Measurements from ENCODE around the gene ACSL4. TPM values are rescaled to one million over a fixed set of nuclear protein-coding genes. Genes with fewer than 3 reads are reported as not detected.
"Not testable (repeated sequence)": the region's sequence is repeated elsewhere in the genome, so short reads cannot be mapped to it uniquely, and the experiment has no call there.

Gene ACSL4
- total and polyA plus RNA-seq, 2 donors, result 19.3 to 29.7 TPM

DNA sequence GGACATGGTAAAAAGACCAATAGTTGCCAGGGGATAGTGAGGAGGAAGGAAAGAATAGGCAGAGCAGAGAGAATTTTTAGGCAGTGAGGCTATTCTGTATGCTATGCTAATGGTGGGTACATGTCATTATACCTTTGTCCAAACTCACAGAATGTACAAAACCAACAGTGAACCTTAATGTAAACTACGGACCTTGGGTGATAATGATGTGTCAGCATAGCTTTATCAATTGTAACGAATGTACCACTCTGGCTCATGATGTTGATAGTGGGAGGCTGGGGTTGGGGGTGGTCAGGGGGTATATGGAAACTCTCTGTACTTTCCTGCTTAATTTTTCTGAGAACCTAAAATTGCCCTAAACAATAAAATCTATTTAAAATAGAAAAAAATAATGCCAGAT, 37.7 kb upstream of the ACSL4 start:
- Histone ChIP-seq H3K36me3 (ENCODE audit: control insufficient read depth in 2 of 2, insufficient read depth in 2 of 2, low read length in 1 of 2) (no peaks in the 10 kb centered on the region), H3K27me3 (ENCODE audit: control insufficient read depth in 2 of 2, insufficient read depth in 1 of 2, low read length in 1 of 2) (no peaks in the 10 kb centered on the region), H3K4me1 (ENCODE audit: control insufficient read depth in 2 of 2, insufficient read depth in 2 of 2, low read length in 2 of 2) (no peaks in the 10 kb centered on the region), H3K27ac (ENCODE audit: low read depth in 1 of 2, low read length in 1 of 2) (no peak overlapping the region), H3K4me3 (ENCODE audit: low read length in 2 of 2) (no peak overlapping the region), H3K9me3 (ENCODE audit: control insufficient read depth in 2 of 2, insufficient read depth in 1 of 2, low read length in 1 of 2) (no peaks in the 10 kb centered on the region)
- 92% methylated on average over 2 of the region's 2 CpGs for WGBS
- no peak for DNase-seq (ENCODE audit: low read depth in 6 of 9, low spot score in 9 of 9)

GRCh38 chrX:109760922-109761250, 27.8 kb upstream of the ACSL4 start:
- no peaks in the 10 kb centered on the region for H3K27me3 ChIP-seq (ENCODE audit: control insufficient read depth in 2 of 2, insufficient read depth in 1 of 2, low read length in 1 of 2)
- no peak for DNase-seq (ENCODE audit: low read depth in 6 of 9, low spot score in 9 of 9)
- H3K4me1 ChIP-seq (ENCODE audit: control insufficient read depth in 2 of 2, insufficient read depth in 2 of 2, low read length in 2 of 2), result no peaks in the 10 kb centered on the region
- WGBS, result 96% methylated on average over 2 of the region's 2 CpGs
- H3K9me3 ChIP-seq (ENCODE audit: control insufficient read depth in 2 of 2, insufficient read depth in 1 of 2, low read length in 1 of 2), result no peaks in the 10 kb centered on the region
- no peak overlapping the region for H3K4me3 ChIP-seq (ENCODE audit: low read length in 2 of 2)
- H3K36me3 ChIP-seq (ENCODE audit: control insufficient read depth in 2 of 2, insufficient read depth in 2 of 2, low read length in 1 of 2), result no peaks in the 10 kb centered on the region
- no peak overlapping the region for H3K27ac ChIP-seq (ENCODE audit: low read depth in 1 of 2, low read length in 1 of 2)

GRCh38 chrX:109760209-109760921, 27.3 kb upstream of the ACSL4 start:
- H3K27ac ChIP-seq (ENCODE audit: low read depth in 1 of 2, low read length in 1 of 2), result no peak overlapping the region
- no peaks in the 10 kb centered on the region for H3K9me3 ChIP-seq (ENCODE audit: control insufficient read depth in 2 of 2, insufficient read depth in 1 of 2, low read length in 1 of 2)
- no peaks in the 10 kb centered on the region for H3K36me3 ChIP-seq (ENCODE audit: control insufficient read depth in 2 of 2, insufficient read depth in 2 of 2, low read length in 1 of 2)
- no peaks in the 10 kb centered on the region for H3K4me1 ChIP-seq (ENCODE audit: control insufficient read depth in 2 of 2, insufficient read depth in 2 of 2, low read length in 2 of 2)
- DNase-seq (ENCODE audit: low read depth in 6 of 9, low spot score in 9 of 9), result no peak
- no peak overlapping the region for H3K4me3 ChIP-seq (ENCODE audit: low read length in 2 of 2)
- 56% methylated on average over 5 of the region's 5 CpGs for WGBS
- H3K27me3 ChIP-seq (ENCODE audit: control insufficient read depth in 2 of 2, insufficient read depth in 1 of 2, low read length in 1 of 2), result no peaks in the 10 kb centered on the region

DNA sequence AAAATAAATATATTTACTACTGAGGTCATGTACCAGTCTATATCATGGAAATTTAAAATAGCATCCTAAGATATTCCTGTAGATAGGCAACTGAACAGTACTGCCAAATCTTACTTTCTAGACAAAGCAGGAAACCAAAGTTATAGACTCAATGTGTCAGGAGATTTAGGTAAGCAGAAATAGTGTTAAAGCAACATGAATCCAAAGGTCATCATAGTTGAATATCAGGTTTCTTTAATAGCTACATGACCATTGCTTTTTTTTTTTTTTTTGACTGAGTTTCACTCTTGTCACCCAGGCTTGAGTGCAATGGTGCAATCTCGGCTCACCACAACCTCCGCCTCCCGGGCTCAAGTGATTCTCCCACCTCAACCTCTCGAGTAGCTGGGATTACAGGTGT, 20.2 kb upstream of the ACSL4 start:
- Histone ChIP-seq H3K27me3 (ENCODE audit: control insufficient read depth in 2 of 2, insufficient read depth in 1 of 2, low read length in 1 of 2) (no peaks in the 10 kb centered on the region), H3K9me3 (ENCODE audit: control insufficient read depth in 2 of 2, insufficient read depth in 1 of 2, low read length in 1 of 2) (no peaks in the 10 kb centered on the region), H3K27ac (ENCODE audit: low read depth in 1 of 2, low read length in 1 of 2) (no peak overlapping the region), H3K4me3 (ENCODE audit: low read length in 2 of 2) (no peak overlapping the region), H3K4me1 (ENCODE audit: control insufficient read depth in 2 of 2, insufficient read depth in 2 of 2, low read length in 2 of 2) (no peaks in the 10 kb centered on the region), H3K36me3 (ENCODE audit: control insufficient read depth in 2 of 2, insufficient read depth in 2 of 2, low read length in 1 of 2) (no peaks in the 10 kb centered on the region)
- DNase-seq (ENCODE audit: low read depth in 6 of 9, low spot score in 9 of 9), result no peak
- WGBS, result 97% methylated on average over 4 of the region's 4 CpGs

- Histone ChIP-seq H3K27me3 (ENCODE audit: control insufficient read depth in 2 of 2, insufficient read depth in 1 of 2, low read length in 1 of 2) (no peaks in the 10 kb centered on the region), H3K36me3 (ENCODE audit: control insufficient read depth in 2 of 2, insufficient read depth in 2 of 2, low read length in 1 of 2) (no peaks in the 10 kb centered on the region), H3K27ac (ENCODE audit: low read depth in 1 of 2, low read length in 1 of 2) (no peak overlapping the region), H3K4me1 (ENCODE audit: control insufficient read depth in 2 of 2, insufficient read depth in 2 of 2, low read length in 2 of 2) (no peaks in the 10 kb centered on the region), H3K4me3 (ENCODE audit: low read length in 2 of 2) (no peak overlapping the region), H3K9me3 (ENCODE audit: control insufficient read depth in 2 of 2, insufficient read depth in 1 of 2, low read length in 1 of 2) (no peaks in the 10 kb centered on the region)
- DNase-seq (ENCODE audit: low read depth in 6 of 9, low spot score in 9 of 9), result no peak
- 85% methylated on average over 2 of the region's 2 CpGs for WGBS
Measured at GRCh38 chrX:109751698-109752097, 18.6 kb upstream of the ACSL4 start.

DNA sequence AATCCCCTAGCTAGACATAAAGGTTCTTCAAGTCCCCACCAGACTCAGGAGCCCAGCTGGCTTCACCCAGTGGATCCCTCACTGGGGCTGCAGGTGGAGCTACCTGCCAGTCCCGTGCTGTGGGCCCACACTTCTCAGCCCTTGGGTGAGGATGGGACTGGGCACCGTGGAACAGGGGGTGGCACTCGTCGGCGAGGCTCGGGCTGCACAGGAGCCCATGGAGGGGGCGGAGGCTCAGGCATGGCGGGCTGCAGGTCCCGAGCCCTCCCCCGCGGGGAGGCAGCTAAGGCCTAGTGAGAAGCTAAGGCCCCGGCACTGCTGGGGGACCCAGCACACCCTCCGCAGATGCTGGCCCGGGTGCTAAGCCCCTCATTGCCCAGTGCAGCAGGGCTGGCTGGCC, 16.1 kb upstream of the ACSL4 start:
- Histone ChIP-seq H3K4me1 (ENCODE audit: control insufficient read depth in 2 of 2, insufficient read depth in 2 of 2, low read length in 2 of 2) (no peaks in the 10 kb centered on the region), H3K27me3 (ENCODE audit: control insufficient read depth in 2 of 2, insufficient read depth in 1 of 2, low read length in 1 of 2) (no peaks in the 10 kb centered on the region), H3K27ac (ENCODE audit: low read depth in 1 of 2, low read length in 1 of 2) (no peak overlapping the region), H3K9me3 (ENCODE audit: control insufficient read depth in 2 of 2, insufficient read depth in 1 of 2, low read length in 1 of 2) (no peaks in the 10 kb centered on the region), H3K36me3 (ENCODE audit: control insufficient read depth in 2 of 2, insufficient read depth in 2 of 2, low read length in 1 of 2) (no peaks in the 10 kb centered on the region), H3K4me3 (ENCODE audit: low read length in 2 of 2) (no peak overlapping the region)
- WGBS, result 98% methylated on average over 14 of the region's 14 CpGs
- no peak for DNase-seq (ENCODE audit: low read depth in 6 of 9, low spot score in 9 of 9)

GRCh38 chrX:109747681-109748080, 14.6 kb upstream of the ACSL4 start:
- no peaks in the 10 kb centered on the region for H3K9me3 ChIP-seq (ENCODE audit: control insufficient read depth in 2 of 2, insufficient read depth in 1 of 2, low read length in 1 of 2)
- no peak overlapping the region for H3K4me3 ChIP-seq (ENCODE audit: low read length in 2 of 2)
- no peak overlapping the region for H3K27ac ChIP-seq (ENCODE audit: low read depth in 1 of 2, low read length in 1 of 2)
- no peaks in the 10 kb centered on the region for H3K27me3 ChIP-seq (ENCODE audit: control insufficient read depth in 2 of 2, insufficient read depth in 1 of 2, low read length in 1 of 2)
- H3K36me3 ChIP-seq (ENCODE audit: control insufficient read depth in 2 of 2, insufficient read depth in 2 of 2, low read length in 1 of 2), result no peaks in the 10 kb centered on the region
- no peaks in the 10 kb centered on the region for H3K4me1 ChIP-seq (ENCODE audit: control insufficient read depth in 2 of 2, insufficient read depth in 2 of 2, low read length in 2 of 2)
- 94% methylated on average over 9 of the region's 9 CpGs for WGBS
- DNase-seq (ENCODE audit: low read depth in 6 of 9, low spot score in 9 of 9), result no peak

GRCh38 chrX:109742722-109743121, 9.7 kb upstream of the ACSL4 start:
- Histone ChIP-seq H3K9me3 (ENCODE audit: control insufficient read depth in 2 of 2, insufficient read depth in 1 of 2, low read length in 1 of 2) (no peaks in the 10 kb centered on the region), H3K4me3 (ENCODE audit: low read length in 2 of 2) (no peak overlapping the region), H3K4me1 (ENCODE audit: control insufficient read depth in 2 of 2, insufficient read depth in 2 of 2, low read length in 2 of 2) (no peaks in the 10 kb centered on the region), H3K27ac (ENCODE audit: low read depth in 1 of 2, low read length in 1 of 2) (no peak overlapping the region), H3K36me3 (ENCODE audit: control insufficient read depth in 2 of 2, insufficient read depth in 2 of 2, low read length in 1 of 2) (no peaks in the 10 kb centered on the region), H3K27me3 (ENCODE audit: control insufficient read depth in 2 of 2, insufficient read depth in 1 of 2, low read length in 1 of 2) (no peaks in the 10 kb centered on the region)
- DNase-seq (ENCODE audit: low read depth in 6 of 9, low spot score in 9 of 9), result no peak
- WGBS, result 92% methylated on average over 4 of the region's 4 CpGs

DNA sequence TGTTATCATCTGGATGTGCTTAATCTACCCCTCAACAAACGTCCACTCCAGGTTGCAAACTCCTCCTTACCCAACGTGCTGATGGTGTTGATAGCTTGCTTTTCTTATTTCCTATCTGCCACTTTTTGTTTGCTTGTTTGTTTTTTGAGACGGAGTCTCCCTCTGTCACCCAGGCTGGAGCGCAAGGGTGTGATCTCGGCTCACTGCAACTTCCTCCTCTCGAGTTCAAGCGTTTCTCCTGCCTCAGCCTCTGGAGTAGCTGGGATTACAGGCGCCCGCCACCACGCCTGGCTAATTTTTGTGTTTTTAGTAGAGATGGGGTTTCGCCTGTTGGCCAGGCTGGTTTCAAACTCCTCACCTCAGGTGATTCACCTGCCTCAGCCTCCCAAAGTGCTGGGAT, 7.8 kb upstream of the ACSL4 start:
- H3K9me3 ChIP-seq (ENCODE audit: control insufficient read depth in 2 of 2, insufficient read depth in 1 of 2, low read length in 1 of 2); H3K27me3 ChIP-seq (ENCODE audit: control insufficient read depth in 2 of 2, insufficient read depth in 1 of 2, low read length in 1 of 2); H3K36me3 ChIP-seq (ENCODE audit: control insufficient read depth in 2 of 2, insufficient read depth in 2 of 2, low read length in 1 of 2); H3K27ac ChIP-seq (ENCODE audit: low read depth in 1 of 2, low read length in 1 of 2); DNase-seq (ENCODE audit: low read depth in 6 of 9, low spot score in 9 of 9); H3K4me1 ChIP-seq (ENCODE audit: control insufficient read depth in 2 of 2, insufficient read depth in 2 of 2, low read length in 2 of 2); H3K4me3 ChIP-seq (ENCODE audit: low read length in 2 of 2): not testable (repeated sequence)
- WGBS, result 95% methylated on average over 11 of the region's 11 CpGs

- no peak for DNase-seq (ENCODE audit: low read depth in 6 of 9, low spot score in 9 of 9)
- no peak overlapping the region for H3K27ac ChIP-seq (ENCODE audit: low read depth in 1 of 2, low read length in 1 of 2)
Measured at GRCh38 chrX:109740433-109740809, 7.4 kb upstream of the ACSL4 start.

More at GRCh38 chrX:109740433-109740809, 7.4 kb upstream of the ACSL4 start:
- Histone ChIP-seq H3K27me3 (ENCODE audit: control insufficient read depth in 2 of 2, insufficient read depth in 1 of 2, low read length in 1 of 2) (no peaks in the 10 kb centered on the region), H3K9me3 (ENCODE audit: control insufficient read depth in 2 of 2, insufficient read depth in 1 of 2, low read length in 1 of 2) (no peaks in the 10 kb centered on the region), H3K36me3 (ENCODE audit: control insufficient read depth in 2 of 2, insufficient read depth in 2 of 2, low read length in 1 of 2) (no peaks in the 10 kb centered on the region), H3K4me3 (ENCODE audit: low read length in 2 of 2) (no peak overlapping the region), H3K4me1 (ENCODE audit: control insufficient read depth in 2 of 2, insufficient read depth in 2 of 2, low read length in 2 of 2) (no peaks in the 10 kb centered on the region)
